ENCODE results near the gene FIGNL1. TPM values are rescaled to one million over a fixed set of nuclear protein-coding genes. Genes with fewer than 3 reads are reported as not detected.

The FIGNL1 gene
- total RNA-seq, 1 experiment from 2014 or later, result 13.8 TPM

- no peak overlapping the region for H4K8ac ChIP-seq (replicated peaks; ENCODE audit: insufficient read length, low read depth, low read length)
- H4K20me1 ChIP-seq (ENCODE audit: control insufficient read depth, insufficient read depth, insufficient read length), result no peaks in the 10 kb centered on the region
- no peak overlapping the region for H3T11ph ChIP-seq (ENCODE audit: low read length)
- H3K23me2 ChIP-seq (ENCODE audit: insufficient read length, low read depth, low read length, poor library complexity, severe bottlenecking), result no peaks in the 10 kb centered on the region
- no peak overlapping the region for H2BK120ac ChIP-seq (ENCODE audit: low read depth, low read length, poor library complexity, severe bottlenecking)
- H2BK15ac ChIP-seq (ENCODE audit: low read depth, low read length), result no peak overlapping the region
- no CpG with 5 or more reads among the region's 4 CpGs for WGBS (ENCODE audit: extremely low coverage, insufficient read length, low lambda C conversion rate)
- H3K4me1 ChIP-seq (ENCODE audit: insufficient read depth, low read length), result no peaks in the 10 kb centered on the region
- no peak overlapping the region for H4K91ac ChIP-seq (ENCODE audit: insufficient read length, low read depth, low read length)
- no peak overlapping the region for H3K27ac ChIP-seq (ENCODE audit: insufficient read length, low read depth, low read length)
- no peak for TF ChIP-seq CTCF (conservative IDR thresholded peaks at IDR 0.05)
- Mint-ChIP-seq H3K4me3 (no peak overlapping the region), H3K36me3 (ENCODE audit: insufficient read depth in 1 of 3, low read depth in 3 of 3) (no peaks in the 10 kb centered on the region), H3K4me1 (peaks cover 9 to 11% of the 10 kb centered on the region in 2 experiments), H3K27ac (peak overlapping the region in 1 of 3 experiments; percentile 53; a peak in 1 of 7 replicates), H3K27me3 (ENCODE audit: low read depth) (peaks cover 4% of the 10 kb centered on the region), H3K9me3 (no peaks in the 10 kb centered on the region)
- H3K56ac ChIP-seq (ENCODE audit: insufficient read length, low read depth, low read length), result no peak overlapping the region
- no peak overlapping the region for H3K4me2 ChIP-seq (ENCODE audit: insufficient read depth, insufficient read length, low read length)
- no peak overlapping the region for H2BK5ac ChIP-seq (ENCODE audit: insufficient read length, low read length)
- H3K27me3 ChIP-seq (ENCODE audit: insufficient read depth, low read length), result no peaks in the 10 kb centered on the region
- no peaks in the 10 kb centered on the region for H3K79me1 ChIP-seq (ENCODE audit: insufficient read depth, low read depth, low read length, poor library complexity, severe bottlenecking)
- H3K23ac ChIP-seq (ENCODE audit: insufficient read length, low read depth, low read length), result no peak overlapping the region
- H3K14ac ChIP-seq (ENCODE audit: insufficient read depth, low read length), result no peak overlapping the region
- H4K5ac ChIP-seq (ENCODE audit: insufficient read length, low read depth, low read length), result no peak overlapping the region
- no peak overlapping the region for H2BK12ac ChIP-seq (ENCODE audit: insufficient read length, low read depth, low read length)
- H3K4ac ChIP-seq (ENCODE audit: low read depth, low read length), result no peak overlapping the region
- no peaks in the 10 kb centered on the region for H3K79me2 ChIP-seq (ENCODE audit: insufficient read depth, low read length)
- no peak for DNase-seq
- no peak overlapping the region for H3K18ac ChIP-seq (ENCODE audit: insufficient read length, low read depth, low read length)
- no peak overlapping the region for H2AFZ ChIP-seq (ENCODE audit: low read length)
- no peaks in the 10 kb centered on the region for H3K9me3 ChIP-seq (ENCODE audit: control insufficient read depth, low read depth, low read length)
- no peak overlapping the region for H2AK5ac ChIP-seq (ENCODE audit: insufficient read length, low read length)
- H3K9ac ChIP-seq (ENCODE audit: extremely low read depth, insufficient read length, low read length), result no peak overlapping the region
- H2BK20ac ChIP-seq (ENCODE audit: low read depth, low read length, poor library complexity, severe bottlenecking), result no peak overlapping the region
These were observed 23.4 kb upstream of the FIGNL1 start for GRCh38 chr7:50473531-50473930.
